ENCODE measurements around the gene CD180.

CD180 gene

DNA sequence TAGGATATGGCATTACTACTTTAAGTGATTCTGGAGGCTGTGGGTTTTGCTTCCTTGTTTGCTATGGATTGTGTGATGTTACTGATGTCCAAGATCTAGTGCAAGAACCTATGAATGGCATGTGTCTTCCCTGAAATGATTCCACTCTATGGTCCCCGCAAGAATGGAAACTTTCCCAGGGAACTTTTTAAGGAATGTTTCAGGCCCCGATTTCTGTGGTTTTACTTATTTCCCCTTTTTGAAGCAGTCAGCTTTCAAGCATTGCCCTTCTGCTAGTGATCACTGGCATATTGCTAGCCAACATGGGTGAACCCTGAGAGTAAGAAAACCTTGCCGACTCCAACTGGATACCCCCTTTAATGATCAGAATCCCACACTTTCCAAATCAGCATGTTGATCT lies 26.6 kb upstream of the CD180 start:
- H3K79me2 ChIP-seq (ENCODE audit: control insufficient read depth, low read length) = no peaks in the 10 kb centered on the region
- TF ChIP-seq EZH2phosphoT487 (IDR thresholded peaks at IDR 0.05; ENCODE audit: borderline replicate concordance, low read length) = no peak
- TF ChIP-seq, protein P1, sequence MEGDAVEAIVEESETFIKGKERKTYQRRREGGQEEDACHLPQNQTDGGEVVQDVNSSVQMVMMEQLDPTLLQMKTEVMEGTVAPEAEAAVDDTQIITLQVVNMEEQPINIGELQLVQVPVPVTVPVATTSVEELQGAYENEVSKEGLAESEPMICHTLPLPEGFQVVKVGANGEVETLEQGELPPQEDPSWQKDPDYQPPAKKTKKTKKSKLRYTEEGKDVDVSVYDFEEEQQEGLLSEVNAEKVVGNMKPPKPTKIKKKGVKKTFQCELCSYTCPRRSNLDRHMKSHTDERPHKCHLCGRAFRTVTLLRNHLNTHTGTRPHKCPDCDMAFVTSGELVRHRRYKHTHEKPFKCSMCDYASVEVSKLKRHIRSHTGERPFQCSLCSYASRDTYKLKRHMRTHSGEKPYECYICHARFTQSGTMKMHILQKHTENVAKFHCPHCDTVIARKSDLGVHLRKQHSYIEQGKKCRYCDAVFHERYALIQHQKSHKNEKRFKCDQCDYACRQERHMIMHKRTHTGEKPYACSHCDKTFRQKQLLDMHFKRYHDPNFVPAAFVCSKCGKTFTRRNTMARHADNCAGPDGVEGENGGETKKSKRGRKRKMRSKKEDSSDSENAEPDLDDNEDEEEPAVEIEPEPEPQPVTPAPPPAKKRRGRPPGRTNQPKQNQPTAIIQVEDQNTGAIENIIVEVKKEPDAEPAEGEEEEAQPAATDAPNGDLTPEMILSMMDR (IDR thresholded peaks at IDR 0.05; ENCODE audit: low read depth, low read length, poor library complexity, severe bottlenecking) = no peak
- peaks cover 4% of the 10 kb centered on the region; the same call in 1 of the 2 replicates for H3F3A ChIP-seq (ENCODE audit: control insufficient read depth, insufficient read depth)
- no peak overlapping the region for H3K4me2 ChIP-seq (ENCODE audit: low read length)
- no peaks in the 10 kb centered on the region for H3K9me3 ChIP-seq (ENCODE audit: control insufficient read depth, insufficient read depth, low read length)
- H3K4me3 ChIP-seq (ENCODE audit: low read length) = no peak overlapping the region
- H4K20me1 ChIP-seq (ENCODE audit: control insufficient read depth, insufficient read depth, low read depth, low read length) = no peaks in the 10 kb centered on the region
- H3K27ac ChIP-seq (ENCODE audit: low read depth, low read length) = no peak overlapping the region
- H3K36me3 ChIP-seq (ENCODE audit: control insufficient read depth, low read length) = no peaks in the 10 kb centered on the region
- peaks cover 25% of the 10 kb centered on the region for H3K4me1 ChIP-seq (ENCODE audit: control insufficient read depth, low read length)
- no peaks in the 10 kb centered on the region for H3K27me3 ChIP-seq (ENCODE audit: control insufficient read depth, low read length)
- no peaks in the 10 kb centered on the region for H3K9me2 ChIP-seq (replicated peaks; ENCODE audit: control insufficient read depth, low read length)

DNA sequence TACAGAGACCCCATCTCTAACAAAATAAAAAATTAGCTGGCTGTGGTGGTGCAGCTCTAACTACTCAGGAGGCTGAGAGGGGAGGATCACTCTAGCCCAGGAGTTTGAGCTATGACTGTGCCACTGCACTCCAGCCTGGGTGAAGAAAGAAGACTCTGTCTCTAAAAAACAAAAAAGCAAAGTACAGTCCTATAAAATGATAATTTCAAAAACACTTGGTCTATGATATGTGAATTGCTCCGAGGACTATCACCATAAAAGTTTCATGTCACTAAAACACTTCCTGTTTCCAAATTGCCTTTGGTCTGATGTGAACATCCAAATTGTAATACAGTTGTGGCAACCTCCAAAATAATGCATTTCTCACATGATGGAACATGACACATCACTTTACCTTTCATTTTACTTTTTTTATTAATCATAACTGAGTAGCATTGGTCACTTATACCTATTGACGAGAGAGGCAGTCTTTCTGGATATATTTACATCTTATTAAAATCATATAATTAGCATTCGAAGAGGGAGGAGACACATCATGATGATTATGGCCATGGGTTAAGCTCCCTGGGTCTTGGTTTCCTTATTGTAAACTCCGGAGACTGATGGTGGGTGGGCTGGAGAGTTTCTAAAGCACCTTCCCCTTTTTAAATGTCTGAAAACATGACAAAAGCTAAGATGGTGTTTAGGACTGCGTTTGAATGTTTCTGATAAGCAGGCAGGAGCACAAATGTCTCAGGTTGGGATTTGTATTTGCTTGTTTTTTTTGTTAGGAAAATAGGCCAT lies 25.8 kb upstream of the CD180 start:
- Histone ChIP-seq H3K4me2 (ENCODE audit: low read length) (peak overlapping the region; percentile 34), H3F3A (ENCODE audit: control insufficient read depth, insufficient read depth) (peaks cover 4% of the 10 kb centered on the region; the same call in 1 of the 2 replicates), H3K36me3 (ENCODE audit: control insufficient read depth, low read length) (no peaks in the 10 kb centered on the region), H3K9me3 (ENCODE audit: control insufficient read depth, insufficient read depth, low read length) (no peaks in the 10 kb centered on the region), H3K9me2 (replicated peaks; ENCODE audit: control insufficient read depth, low read length) (no peaks in the 10 kb centered on the region), H3K27ac (ENCODE audit: low read depth, low read length) (no peak overlapping the region), H4K20me1 (ENCODE audit: control insufficient read depth, insufficient read depth, low read depth, low read length) (no peaks in the 10 kb centered on the region), H3K4me3 (ENCODE audit: low read length) (peak overlapping the region; percentile 4; the same call in 1 of the 2 replicates), H3K79me2 (ENCODE audit: control insufficient read depth, low read length) (no peaks in the 10 kb centered on the region), H3K4me1 (ENCODE audit: control insufficient read depth, low read length) (peaks cover 25% of the 10 kb centered on the region), H3K27me3 (ENCODE audit: control insufficient read depth, low read length) (no peaks in the 10 kb centered on the region)
- TF ChIP-seq EZH2phosphoT487 (IDR thresholded peaks at IDR 0.05; ENCODE audit: borderline replicate concordance, low read length) = no peak
- TF ChIP-seq, protein P1 (IDR thresholded peaks at IDR 0.05; ENCODE audit: low read depth, low read length, poor library complexity, severe bottlenecking) = no peak

DNA sequence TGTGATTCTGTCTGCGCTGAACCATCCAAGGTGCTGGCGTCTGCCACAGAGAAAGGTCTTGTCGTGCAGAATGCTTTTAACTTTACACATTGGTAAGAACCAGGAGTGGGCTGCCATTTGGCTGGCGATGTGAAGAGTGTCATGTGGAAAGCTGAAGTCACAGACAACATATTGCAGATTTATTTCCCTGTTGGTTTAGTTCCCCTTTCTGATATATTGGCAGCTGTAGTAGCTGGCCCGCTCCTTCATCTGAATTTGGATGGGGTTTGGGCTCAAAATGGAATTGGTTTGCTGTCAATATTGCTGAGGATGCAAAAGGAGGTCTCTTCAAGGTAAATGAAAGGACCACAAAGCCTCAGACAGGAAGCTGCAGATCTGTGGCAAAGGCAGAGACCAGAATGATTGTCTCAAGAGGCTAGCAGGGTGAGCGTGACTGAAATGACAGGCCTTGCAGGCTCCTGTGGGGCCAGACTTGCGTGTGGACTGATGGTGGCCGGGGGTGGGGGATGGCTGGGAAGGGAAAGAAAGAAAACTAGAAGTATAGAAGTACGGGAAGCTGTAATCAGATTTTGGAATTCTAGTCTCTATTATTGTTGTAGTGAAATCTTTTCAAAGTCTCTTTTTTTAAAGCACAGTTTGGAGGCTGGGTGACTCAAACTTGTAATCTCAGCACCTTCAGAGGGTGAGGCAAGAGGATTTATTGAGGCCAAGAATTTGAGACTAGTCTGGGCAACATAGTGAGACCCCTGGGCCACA lies 25.1 kb upstream of the CD180 start:
- H3K27ac ChIP-seq (ENCODE audit: low read depth, low read length) = no peak overlapping the region
- H3K36me3 ChIP-seq (ENCODE audit: control insufficient read depth, low read length) = no peaks in the 10 kb centered on the region
- H3K4me1 ChIP-seq (ENCODE audit: control insufficient read depth, low read length) = peaks cover 27% of the 10 kb centered on the region
- no peaks in the 10 kb centered on the region for H3K79me2 ChIP-seq (ENCODE audit: control insufficient read depth, low read length)
- TF ChIP-seq, protein P1 (IDR thresholded peaks at IDR 0.05; ENCODE audit: low read depth, low read length, poor library complexity, severe bottlenecking) = no peak
- TF ChIP-seq EZH2phosphoT487 (IDR thresholded peaks at IDR 0.05; ENCODE audit: borderline replicate concordance, low read length) = no peak
- peak overlapping the region; percentile 34 for H3K4me2 ChIP-seq (ENCODE audit: low read length)
- no peaks in the 10 kb centered on the region for H4K20me1 ChIP-seq (ENCODE audit: control insufficient read depth, insufficient read depth, low read depth, low read length)
- no peaks in the 10 kb centered on the region for H3K27me3 ChIP-seq (ENCODE audit: control insufficient read depth, low read length)
- no peaks in the 10 kb centered on the region for H3K9me2 ChIP-seq (replicated peaks; ENCODE audit: control insufficient read depth, low read length)
- H3K4me3 ChIP-seq (ENCODE audit: low read length) = peak overlapping the region; percentile 4; the same call in 1 of the 2 replicates
- H3F3A ChIP-seq (ENCODE audit: control insufficient read depth, insufficient read depth) = peaks cover 4% of the 10 kb centered on the region; the same call in 1 of the 2 replicates
- H3K9me3 ChIP-seq (ENCODE audit: control insufficient read depth, insufficient read depth, low read length) = no peaks in the 10 kb centered on the region

Measured in DOHH2 (cell line).